NCI-H69 (cell line): ENCODE measurements around the gene LOX.

ENCODE experiments used
- DNase-seq: peaks from one replicate; lab custom pipeline; 2025; lab: John Stamatoyannopoulos, UW

LOX gene

GRCh38 chr5:122053181-122054109 is 24.6 kb downstream of the LOX start:
- DNase-seq = no peak

DNA sequence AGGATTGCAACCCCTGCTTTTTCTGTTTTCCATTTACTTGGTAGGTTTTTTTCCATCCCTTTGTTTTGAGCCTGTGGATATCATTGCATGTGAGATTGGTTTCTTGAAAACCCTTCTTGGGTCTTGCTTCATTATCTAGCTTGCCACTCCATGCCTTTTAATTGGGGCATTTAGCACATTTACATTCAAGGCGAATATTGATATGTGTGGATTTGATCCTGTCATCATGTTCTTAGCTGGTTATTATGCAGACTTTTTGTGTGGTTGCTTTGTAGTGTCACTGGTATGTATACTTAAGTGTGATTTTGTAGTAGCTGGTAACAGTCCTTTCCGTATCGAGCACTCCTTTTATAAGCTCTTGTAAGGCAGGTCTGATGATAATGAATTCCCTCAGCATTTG is 26.5 kb downstream of the LOX start:
- DNase-seq = no peak

- DNase-seq = no peak
Measured at GRCh38 chr5:122050959-122051358, 27.1 kb downstream of the LOX start.

GRCh38 chr5:122040636-122041302 is 37.3 kb downstream of the LOX start:
- no peak for DNase-seq

- no peak for DNase-seq
Measured at GRCh38 chr5:122036326-122036725, 41.7 kb downstream of the LOX start.

DNA sequence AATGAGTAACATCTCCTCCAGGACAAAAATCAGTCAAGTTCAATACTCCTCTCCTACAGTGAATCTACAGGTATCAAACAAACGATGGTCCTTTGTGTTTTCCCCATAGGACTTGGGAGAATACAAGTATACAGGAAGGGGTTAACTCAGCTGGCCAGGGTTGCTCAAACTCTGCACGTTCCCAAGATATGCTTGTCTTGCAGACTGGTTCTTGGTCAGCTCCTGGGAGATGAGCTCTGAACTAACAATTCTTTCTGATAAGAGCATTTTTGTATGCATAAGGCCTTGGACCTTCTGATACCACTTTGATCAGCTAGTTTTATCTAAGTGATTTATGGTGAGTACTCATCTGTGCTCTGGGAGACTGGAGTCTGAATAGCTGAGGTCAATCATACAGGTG is 42.1 kb downstream of the LOX start:
- DNase-seq = no peak

DNA sequence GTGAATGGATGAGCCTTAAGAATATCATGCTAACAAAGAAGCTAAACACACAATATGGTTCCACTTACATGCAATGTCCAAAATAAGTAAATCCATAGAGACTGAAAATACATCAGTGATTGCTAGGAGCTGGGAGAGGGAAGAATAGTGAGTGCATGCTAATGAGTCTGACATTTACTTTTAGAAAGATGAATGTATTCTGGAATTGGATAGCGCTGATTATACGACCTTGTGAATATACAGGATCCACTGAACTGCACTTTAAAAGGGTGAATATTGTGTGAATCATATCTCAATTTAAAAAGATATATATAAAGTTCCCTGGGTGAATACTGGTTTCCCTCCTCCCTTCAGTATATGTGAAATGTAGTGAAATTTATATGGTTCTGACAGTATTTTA is 46.2 kb downstream of the LOX start:
- DNase-seq = no peak

DNA sequence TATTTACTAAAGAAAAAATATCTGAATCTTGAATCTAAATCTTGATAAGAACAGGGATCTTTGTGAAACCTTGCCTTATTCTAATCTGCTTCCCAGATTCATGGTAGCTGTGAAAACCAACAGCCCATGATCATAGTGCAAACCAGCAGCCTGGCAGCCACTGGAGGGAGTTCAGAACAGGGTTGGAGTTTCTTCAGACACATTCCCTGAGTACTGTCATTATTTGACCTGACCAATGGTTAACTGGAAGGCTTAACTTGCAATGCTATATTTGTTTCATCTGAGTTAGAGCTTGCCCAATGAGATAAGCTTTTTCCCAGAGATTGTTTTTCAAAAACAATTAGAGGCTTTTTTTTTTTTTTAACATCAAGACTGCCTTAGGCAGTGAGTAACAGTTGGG is 47.8 kb downstream of the LOX start:
- DNase-seq = no peak

DNA sequence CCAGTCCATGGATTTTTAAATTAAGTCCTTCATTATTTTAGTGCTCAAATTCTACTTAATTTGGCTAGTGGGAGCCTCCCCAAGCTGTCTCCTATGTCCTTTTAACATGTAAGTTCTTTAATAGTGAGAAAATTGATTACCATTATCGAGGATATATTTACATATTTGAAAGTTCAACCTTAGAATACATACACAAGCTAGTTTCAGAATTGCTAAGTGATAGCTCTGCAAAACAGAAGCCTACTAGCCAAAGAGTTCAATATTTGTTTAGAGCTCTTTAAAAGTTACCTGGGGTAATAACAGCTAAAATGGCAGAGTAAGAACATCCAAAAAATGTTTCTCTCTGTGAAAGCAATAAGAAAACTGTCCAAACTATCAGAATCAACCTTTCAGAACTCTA is 48.2 kb downstream of the LOX start:
- no peak for DNase-seq

GRCh38 chr5:122022966-122023365 is 55.1 kb downstream of the LOX start:
- DNase-seq = no peak

DNA sequence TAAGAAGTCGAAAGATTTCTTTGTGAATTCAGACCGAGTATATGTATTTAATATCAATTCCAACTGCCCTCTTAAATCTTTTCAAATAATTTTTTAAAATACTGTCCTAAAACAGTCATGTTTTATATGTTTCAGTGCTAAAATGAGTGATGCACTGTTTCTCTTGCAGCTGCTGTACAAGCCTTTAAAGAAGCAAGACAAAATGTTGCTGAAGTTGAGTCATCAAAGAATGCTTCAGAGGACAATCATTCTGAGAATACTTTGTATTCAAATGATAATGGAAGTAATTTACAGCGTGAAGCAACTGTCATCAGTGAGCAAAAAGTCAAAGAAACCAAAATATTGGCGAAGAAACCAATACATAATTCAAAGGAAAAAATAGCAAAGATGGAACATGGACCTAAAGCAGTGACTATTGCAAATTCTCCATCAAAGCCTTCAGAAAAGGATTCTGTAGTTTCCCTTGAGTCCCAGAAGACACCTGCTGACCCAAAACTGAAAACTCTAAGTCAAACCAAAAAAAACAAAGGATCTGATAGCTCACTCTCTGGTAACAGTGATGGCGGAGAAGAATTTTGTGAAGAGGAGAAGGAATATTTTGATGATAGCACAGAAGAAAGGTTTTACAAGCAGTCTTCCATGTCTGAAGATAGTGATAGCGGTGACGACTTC is 58.0 kb downstream of the LOX start:
- DNase-seq = no peak

DNA sequence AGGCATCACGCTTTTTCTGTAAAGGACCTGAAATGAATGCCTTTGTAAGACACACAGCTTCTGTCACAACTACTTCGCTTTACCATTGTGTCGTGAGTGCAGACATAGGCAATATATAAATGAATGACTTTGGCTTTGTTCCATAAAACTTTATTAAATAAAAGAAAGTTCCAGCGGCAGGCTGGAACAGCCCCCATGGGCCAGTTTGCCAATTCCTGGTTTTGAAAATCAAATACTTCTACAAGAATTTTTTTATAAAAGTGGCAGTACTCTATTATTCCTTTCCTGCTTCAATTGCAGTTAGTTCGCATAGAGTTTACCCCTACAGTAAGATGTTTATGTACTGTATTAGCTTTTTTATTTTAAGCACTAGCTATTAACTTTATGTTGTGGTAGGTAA is 62.6 kb downstream of the LOX start:
- DNase-seq = no peak

GRCh38 chr5:122014236-122014935 is 63.7 kb downstream of the LOX start:
- no peak for DNase-seq
